HG03521 (cell line): Measurements from ENCODE around the gene CBX1.
A peak's percentile ranks its signal among the peaks of the same experiment; 100 is the strongest.

Experiments
- ATAC-seq: cut with Tn5 transposase; IDR thresholded peaks from one replicate; pipeline ENCODE4 v1.9.1; 2021; ENCODE audit warnings: mild to moderate bottlenecking, moderate library complexity; ENCODE audit not compliant: unreplicated experiment

CBX1 gene

DNA sequence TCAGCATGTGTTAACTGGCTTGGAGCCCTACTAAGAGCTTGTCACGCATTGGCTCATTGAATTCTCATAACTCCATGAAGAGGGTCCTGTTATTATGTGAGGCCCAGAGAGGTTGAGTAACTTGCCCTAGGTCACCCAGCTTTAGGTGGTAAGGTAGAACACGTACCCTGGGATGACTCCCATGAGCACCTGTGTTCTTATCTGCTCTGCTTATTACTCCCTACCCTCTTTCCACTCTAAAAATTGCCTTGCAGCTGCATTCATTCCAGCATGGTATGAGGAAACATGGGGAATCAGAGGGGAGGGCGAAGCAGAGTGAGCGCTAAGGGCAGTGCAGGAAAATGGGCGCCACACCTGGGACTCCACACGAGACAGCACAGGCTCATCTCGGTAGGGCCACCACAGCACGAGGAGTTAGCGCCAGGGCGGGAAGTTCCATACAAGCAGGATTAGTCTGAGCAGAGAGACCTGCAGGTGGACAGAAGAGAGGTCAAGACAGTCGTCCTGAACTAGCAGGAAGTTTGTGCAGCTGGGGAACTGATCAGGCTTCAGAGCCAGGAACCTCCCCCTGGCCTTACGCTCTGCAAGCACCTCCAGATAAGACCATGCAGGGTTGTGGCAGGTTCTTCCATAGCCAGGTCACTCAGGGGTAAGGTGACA, 73.8 kb downstream of the CBX1 start:
- ATAC-seq, result no peak

GRCh38 chr17:48026502-48027321, 74.6 kb downstream of the CBX1 start:
- ATAC-seq, result no peak

DNA sequence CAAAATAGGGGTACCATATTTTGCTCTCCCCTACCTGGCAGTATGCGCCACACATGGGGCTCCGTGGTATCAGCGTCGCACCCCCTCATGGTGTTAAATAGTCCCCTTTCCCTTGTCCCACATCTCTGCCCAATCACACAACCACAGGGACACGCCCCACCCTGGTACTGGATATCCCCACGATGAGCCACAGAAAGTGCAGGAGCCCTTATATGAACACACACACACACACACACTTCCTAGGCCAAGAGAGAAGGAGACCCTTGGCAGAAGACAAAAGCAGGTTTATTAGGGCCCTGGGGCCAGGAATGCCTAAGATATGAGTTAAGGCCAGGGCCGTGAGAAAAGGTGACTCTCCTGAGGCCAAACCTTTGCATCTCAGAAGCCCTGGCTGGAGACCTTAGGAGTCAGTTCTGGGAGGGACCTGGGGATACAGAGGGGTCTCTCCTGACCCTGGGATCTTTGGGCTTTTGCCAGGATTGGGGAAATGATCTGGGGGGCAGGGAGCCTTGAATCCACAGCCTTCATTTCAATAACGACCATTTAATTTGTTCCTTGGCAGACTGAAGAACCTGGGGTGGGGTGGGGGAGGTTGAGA, 75.3 kb downstream of the CBX1 start:
- ATAC-seq, result no peak

- peak; percentile 87 for ATAC-seq
Observed at GRCh38 chr17:48025040-48025903, 76.0 kb downstream of the CBX1 start.

- no peak for ATAC-seq
Observed at GRCh38 chr17:48024149-48025039, 76.9 kb downstream of the CBX1 start.

DNA sequence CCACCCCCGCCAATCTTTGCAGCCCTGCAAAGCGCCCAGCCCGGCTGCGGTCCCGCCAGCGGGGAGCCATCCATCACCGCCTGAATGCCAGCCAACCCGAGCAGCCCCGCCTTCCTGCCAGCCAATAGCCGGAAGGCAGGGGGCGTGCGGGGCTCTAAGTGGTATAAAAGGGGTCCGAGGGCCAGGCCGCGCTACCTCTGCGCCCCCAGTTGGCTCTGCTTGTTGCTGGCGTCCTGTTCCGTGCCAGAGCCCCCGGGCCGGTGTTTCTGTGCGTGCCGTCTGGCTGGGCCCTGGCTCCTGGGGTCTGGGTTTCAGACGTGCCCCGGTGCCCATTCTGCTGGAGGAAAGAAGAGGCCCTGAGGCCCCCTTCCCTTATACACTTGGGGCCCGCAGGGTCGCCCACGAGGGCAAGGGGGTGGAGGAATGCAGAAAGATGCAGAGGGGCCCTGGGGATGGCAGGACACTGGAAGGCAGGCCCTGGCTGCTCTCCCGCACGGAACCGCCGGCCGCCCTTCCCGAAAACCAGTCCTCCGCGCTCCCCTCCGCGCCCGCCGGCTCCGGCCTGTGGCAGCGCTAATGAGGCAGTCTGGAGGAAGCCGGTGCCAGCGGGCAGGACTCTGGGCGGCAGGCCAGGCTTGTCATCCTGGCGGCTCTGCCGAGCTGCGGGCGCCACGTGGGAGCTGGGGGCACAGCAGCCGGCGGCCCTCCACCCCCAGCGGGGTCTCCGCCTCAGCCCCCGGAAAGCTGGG, 77.7 kb downstream of the CBX1 start:
- no peak for ATAC-seq

- ATAC-seq, result no peak
Observed at GRCh38 chr17:48022901-48023300, 78.4 kb downstream of the CBX1 start.

DNA sequence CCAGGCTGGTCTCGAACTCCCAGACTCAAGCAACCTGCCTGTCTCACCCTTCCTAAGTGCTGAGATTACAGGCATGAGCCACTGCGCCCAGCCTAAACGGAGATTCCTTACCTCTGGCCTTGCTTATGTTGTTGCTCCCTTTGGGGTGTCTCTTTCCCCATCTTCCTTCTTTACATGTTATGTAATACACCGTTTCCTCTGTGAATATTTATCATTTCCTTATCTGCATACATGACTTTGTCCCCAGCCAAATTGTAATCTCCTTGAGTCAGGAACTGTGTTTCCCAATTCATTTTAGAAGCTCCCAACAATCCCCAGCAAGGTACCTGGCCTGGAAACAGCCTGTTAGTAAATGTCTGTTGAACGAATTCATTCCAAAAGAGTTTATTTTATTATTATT, 79.3 kb downstream of the CBX1 start:
- ATAC-seq, result no peak
